GM19023 (cell line): ENCODE data around the gene C1orf174.

Experiments used
- ATAC-seq: cut with Tn5 transposase; IDR thresholded peaks from one replicate; pipeline ENCODE4 v1.9.1; 2021; ENCODE audit warnings: mild to moderate bottlenecking, moderate library complexity; ENCODE audit not compliant: unreplicated experiment

The C1orf174 gene

GRCh38 chr1:3898475-3898735, 1.7 kb downstream of the C1orf174 start:
- ATAC-seq: no peak

- ATAC-seq: no peak
Observed at GRCh38 chr1:3896396-3897000, 3.6 kb downstream of the C1orf174 start.

- ATAC-seq: no peak
Observed at GRCh38 chr1:3895951-3896325, 4.1 kb downstream of the C1orf174 start.

- no peak for ATAC-seq
Observed at GRCh38 chr1:3895279-3895950, 4.7 kb downstream of the C1orf174 start.

- ATAC-seq: no peak
Observed at GRCh38 chr1:3894626-3895278, 5.3 kb downstream of the C1orf174 start.

- ATAC-seq: no peak
Observed at GRCh38 chr1:3893190-3893589, 6.9 kb downstream of the C1orf174 start.

GRCh38 chr1:3892748-3893147, 7.3 kb downstream of the C1orf174 start:
- ATAC-seq: no peak

- no peak for ATAC-seq
Observed at GRCh38 chr1:3891329-3891865, 8.7 kb downstream of the C1orf174 start.

GRCh38 chr1:3890389-3891328, 9.4 kb downstream of the C1orf174 start:
- ATAC-seq: no peak

- ATAC-seq: no peak
Observed at GRCh38 chr1:3889936-3890335, 10.1 kb downstream of the C1orf174 start.

GRCh38 chr1:3888301-3888700, 11.8 kb downstream of the C1orf174 start:
- no peak for ATAC-seq

- no peak for ATAC-seq
Observed at GRCh38 chr1:3886691-3887090, 13.4 kb downstream of the C1orf174 start.

GRCh38 chr1:3886106-3886670, 13.9 kb downstream of the C1orf174 start:
- ATAC-seq: no peak

GRCh38 chr1:3885611-3886010, 14.5 kb downstream of the C1orf174 start:
- no peak for ATAC-seq

GRCh38 chr1:3884966-3885365, 15.1 kb downstream of the C1orf174 start:
- ATAC-seq: no peak

GRCh38 chr1:3883194-3883925, 16.7 kb downstream of the C1orf174 start:
- no peak for ATAC-seq

- ATAC-seq: no peak
Observed at GRCh38 chr1:3881193-3881480, 18.9 kb downstream of the C1orf174 start.

- ATAC-seq: no peak
Observed at GRCh38 chr1:3880429-3881192, 19.5 kb downstream of the C1orf174 start.

- no peak for ATAC-seq
Observed at GRCh38 chr1:3879787-3880428, 20.2 kb downstream of the C1orf174 start.
